ENCODE data around the gene LDB2.

The LDB2 gene

DNA sequence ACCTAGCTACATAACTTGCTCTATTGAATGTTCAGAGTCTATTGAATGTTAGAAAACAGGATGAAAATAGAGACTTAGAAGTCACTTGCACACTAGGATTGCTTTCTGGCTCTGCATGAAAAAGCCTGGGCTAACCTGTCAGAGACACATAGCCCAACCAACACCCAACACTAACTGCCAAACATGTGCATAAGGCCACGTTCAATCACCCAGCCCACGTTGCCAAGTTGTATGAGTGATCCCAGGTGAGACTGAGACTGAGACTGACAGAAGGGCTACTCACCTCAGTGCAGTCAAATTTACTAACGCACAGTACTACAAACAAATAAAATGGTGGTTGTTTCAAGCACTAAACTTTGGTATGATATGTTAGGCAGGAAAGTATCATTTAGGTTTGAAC, 61.0 kb downstream of the LDB2 start:
- no peak for DNase-seq (ENCODE audit: low read depth)
- H3K4me3 ChIP-seq (ENCODE audit: low read depth, low read length) = no peak overlapping the region
- TF ChIP-seq MYC (IDR thresholded peaks at IDR 0.05; ENCODE audit: low read depth, low read length) (no peak), POLR2A (IDR thresholded peaks at IDR 0.05; ENCODE audit: extremely low read depth, insufficient read length) (no peak)
- TF ChIP-seq, protein P1, sequence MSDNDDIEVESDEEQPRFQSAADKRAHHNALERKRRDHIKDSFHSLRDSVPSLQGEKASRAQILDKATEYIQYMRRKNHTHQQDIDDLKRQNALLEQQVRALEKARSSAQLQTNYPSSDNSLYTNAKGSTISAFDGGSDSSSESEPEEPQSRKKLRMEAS (IDR thresholded peaks at IDR 0.05; ENCODE audit: low read depth, low read length) = no peak
- TF ChIP-seq, protein P2, sequence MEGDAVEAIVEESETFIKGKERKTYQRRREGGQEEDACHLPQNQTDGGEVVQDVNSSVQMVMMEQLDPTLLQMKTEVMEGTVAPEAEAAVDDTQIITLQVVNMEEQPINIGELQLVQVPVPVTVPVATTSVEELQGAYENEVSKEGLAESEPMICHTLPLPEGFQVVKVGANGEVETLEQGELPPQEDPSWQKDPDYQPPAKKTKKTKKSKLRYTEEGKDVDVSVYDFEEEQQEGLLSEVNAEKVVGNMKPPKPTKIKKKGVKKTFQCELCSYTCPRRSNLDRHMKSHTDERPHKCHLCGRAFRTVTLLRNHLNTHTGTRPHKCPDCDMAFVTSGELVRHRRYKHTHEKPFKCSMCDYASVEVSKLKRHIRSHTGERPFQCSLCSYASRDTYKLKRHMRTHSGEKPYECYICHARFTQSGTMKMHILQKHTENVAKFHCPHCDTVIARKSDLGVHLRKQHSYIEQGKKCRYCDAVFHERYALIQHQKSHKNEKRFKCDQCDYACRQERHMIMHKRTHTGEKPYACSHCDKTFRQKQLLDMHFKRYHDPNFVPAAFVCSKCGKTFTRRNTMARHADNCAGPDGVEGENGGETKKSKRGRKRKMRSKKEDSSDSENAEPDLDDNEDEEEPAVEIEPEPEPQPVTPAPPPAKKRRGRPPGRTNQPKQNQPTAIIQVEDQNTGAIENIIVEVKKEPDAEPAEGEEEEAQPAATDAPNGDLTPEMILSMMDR (IDR thresholded peaks at IDR 0.05; ENCODE audit: low read depth, low read length) = no peak

DNA sequence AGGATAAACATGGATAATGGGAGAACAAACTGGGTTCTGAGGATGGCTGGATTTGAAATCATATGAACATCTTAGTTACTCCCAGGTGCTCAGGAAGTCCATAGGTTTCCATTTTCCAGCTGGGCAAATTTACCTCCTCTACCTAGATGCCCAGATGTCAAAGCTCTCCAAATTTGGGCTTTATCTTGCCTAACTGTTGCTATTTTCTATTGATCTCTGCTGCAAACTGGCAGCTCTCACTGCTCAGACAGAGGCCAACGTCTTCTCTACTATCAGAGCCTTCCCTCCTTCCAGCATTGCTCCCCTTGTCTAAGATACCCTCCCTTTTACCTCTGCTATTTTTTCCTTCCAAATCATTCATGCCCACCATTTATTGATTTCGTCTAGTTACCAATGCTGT, 62.1 kb downstream of the LDB2 start:
- TF ChIP-seq, protein P1 (IDR thresholded peaks at IDR 0.05; ENCODE audit: low read depth, low read length) = no peak
- TF ChIP-seq, protein P2 (IDR thresholded peaks at IDR 0.05; ENCODE audit: low read depth, low read length) = no peak
- TF ChIP-seq POLR2A (IDR thresholded peaks at IDR 0.05; ENCODE audit: extremely low read depth, insufficient read length) (no peak), MYC (IDR thresholded peaks at IDR 0.05; ENCODE audit: low read depth, low read length) (no peak)
- DNase-seq (ENCODE audit: low read depth) = no peak
- H3K4me3 ChIP-seq (ENCODE audit: low read depth, low read length) = no peak overlapping the region

DNA sequence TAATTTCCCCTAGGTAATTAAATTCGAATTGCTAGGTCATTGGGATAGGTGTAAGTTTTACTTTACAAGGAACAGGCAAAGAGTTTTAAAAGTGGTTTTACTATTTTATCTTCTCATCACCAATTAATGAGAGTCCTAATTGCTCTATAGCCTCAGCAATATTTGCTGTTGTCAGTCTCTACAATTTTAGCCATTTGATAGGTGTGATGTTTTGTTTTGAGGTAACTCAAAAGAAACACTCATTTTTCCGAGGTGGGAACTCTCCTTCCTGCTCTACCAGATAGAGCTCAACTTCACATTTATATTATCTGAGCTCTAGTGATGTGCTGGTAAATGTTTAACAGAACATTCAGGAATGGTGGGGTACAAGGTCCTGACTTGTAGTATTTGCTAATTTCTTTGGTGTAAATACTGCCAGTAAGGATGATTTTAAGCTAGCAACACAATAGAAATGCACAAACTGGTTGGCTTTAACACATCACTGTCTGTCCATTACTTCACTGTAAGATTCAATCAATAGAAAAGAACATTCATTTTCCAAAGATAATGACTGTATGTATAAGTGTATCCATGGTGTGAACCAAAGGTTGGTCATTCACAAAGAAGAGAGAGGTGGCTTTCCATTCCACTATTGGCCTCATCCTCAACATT, 62.7 kb downstream of the LDB2 start:
- TF ChIP-seq, protein P1 (IDR thresholded peaks at IDR 0.05; ENCODE audit: low read depth, low read length) = no peak
- TF ChIP-seq, protein P2 (IDR thresholded peaks at IDR 0.05; ENCODE audit: low read depth, low read length) = no peak
- TF ChIP-seq MYC (IDR thresholded peaks at IDR 0.05; ENCODE audit: low read depth, low read length) = no peak
- TF ChIP-seq POLR2A (IDR thresholded peaks at IDR 0.05; ENCODE audit: extremely low read depth, insufficient read length) = no peak
- no peak for DNase-seq (ENCODE audit: low read depth)
- H3K4me3 ChIP-seq (ENCODE audit: low read depth, low read length) = no peak overlapping the region

DNA sequence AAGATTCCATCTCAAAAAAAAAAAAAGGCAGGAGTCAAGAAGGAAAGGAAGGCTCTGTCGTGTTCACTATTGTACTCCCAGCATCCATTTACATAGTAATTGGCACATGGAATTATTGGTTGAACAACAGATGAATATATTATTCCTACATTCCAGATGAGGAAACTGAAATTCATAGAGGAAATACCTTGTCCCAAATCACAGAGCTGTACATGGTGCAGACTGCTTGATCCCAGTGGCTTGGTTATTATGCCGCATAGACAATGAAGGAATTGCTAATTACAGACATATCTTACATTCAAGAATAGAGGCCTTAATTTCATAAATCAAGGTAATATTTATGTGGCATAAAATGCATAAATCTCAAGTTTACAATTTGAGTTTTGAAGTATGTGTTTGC, 63.6 kb downstream of the LDB2 start:
- H3K4me3 ChIP-seq (ENCODE audit: low read depth, low read length) = no peak overlapping the region
- no peak for TF ChIP-seq POLR2A (IDR thresholded peaks at IDR 0.05; ENCODE audit: extremely low read depth, insufficient read length)
- TF ChIP-seq, protein P2 (IDR thresholded peaks at IDR 0.05; ENCODE audit: low read depth, low read length) = no peak
- no peak for TF ChIP-seq MYC (IDR thresholded peaks at IDR 0.05; ENCODE audit: low read depth, low read length)
- TF ChIP-seq, protein P1 (IDR thresholded peaks at IDR 0.05; ENCODE audit: low read depth, low read length) = no peak
- no peak for DNase-seq (ENCODE audit: low read depth)

DNA sequence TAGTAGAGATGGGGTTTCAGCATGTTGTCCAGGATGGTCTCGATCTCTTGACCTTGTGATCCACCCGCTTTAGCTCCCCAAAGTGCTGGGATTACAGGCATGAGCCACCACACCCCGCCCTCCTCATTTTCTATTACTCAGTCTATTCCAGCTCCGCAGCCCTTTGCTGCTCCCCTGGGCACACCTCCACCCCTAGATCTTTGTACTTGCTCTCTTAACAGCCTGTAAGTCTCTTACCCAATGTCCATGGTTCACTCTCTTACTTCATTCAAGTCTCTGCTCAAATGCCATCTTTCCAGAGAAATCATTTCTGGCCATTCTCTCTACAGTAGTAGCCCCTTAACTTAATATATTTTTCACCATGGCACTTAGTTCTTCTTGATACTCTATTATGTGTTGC, 64.7 kb downstream of the LDB2 start:
- H3K4me3 ChIP-seq (ENCODE audit: low read depth, low read length) = no peak overlapping the region
- no peak for TF ChIP-seq POLR2A (IDR thresholded peaks at IDR 0.05; ENCODE audit: extremely low read depth, insufficient read length)
- no peak for DNase-seq (ENCODE audit: low read depth)

DNA sequence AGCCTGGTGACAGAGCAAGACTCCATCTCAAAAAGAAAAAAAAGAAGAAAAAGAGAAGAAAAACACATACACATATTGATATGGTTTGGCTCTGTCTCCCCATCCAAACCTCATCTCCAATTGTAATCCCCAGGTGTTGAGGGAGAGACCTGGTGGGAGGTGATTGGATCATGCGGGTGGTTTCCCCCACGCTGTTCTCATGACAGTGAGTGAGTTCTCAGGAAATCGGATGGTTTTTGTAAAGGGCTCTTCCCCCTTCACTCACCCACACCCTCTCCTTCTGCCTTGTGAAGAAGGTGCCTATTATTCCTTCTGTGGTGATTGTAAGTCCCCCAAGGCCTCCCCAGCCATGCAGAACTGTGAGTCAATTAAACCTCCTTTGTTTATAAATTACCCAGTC, 68.4 kb downstream of the LDB2 start:
- no peak for DNase-seq (ENCODE audit: low read depth)
- no peak overlapping the region for H3K4me3 ChIP-seq (ENCODE audit: low read depth, low read length)
- TF ChIP-seq MYC (IDR thresholded peaks at IDR 0.05; ENCODE audit: low read depth, low read length) = no peak
- TF ChIP-seq, protein P2 (IDR thresholded peaks at IDR 0.05; ENCODE audit: low read depth, low read length) = no peak
- TF ChIP-seq, protein P1 (IDR thresholded peaks at IDR 0.05; ENCODE audit: low read depth, low read length) = no peak
- TF ChIP-seq POLR2A (IDR thresholded peaks at IDR 0.05; ENCODE audit: extremely low read depth, insufficient read length) = no peak
